Measurements from ENCODE around the gene SLC6A1. TPM values are rescaled to one million over a fixed set of nuclear protein-coding genes. Genes with fewer than 3 reads are reported as not detected.

The SLC6A1 gene
- not detected for total RNA-seq

GRCh38 chr3:10992017-10992942, at the start of gene SLC6A1:
Gene SLC6A1 (plus strand): TSS chr3:10992748. CDS start chr3:11017212, 24,464 bp downstream.
- no peak for DNase-seq
- Mint-ChIP-seq H3K9me3 (no peaks in the 10 kb centered on the region), H3K4me3 (peak within 1 kb of the TSS; percentile 64), H3K27ac (no peak within 1 kb of the TSS), H3K4me1 (peaks cover 2% of the 10 kb centered on the region), H3K36me3 (peaks cover 2% of the 10 kb centered on the region), H3K27me3 (peaks cover 72% of the 10 kb centered on the region)

- Mint-ChIP-seq H3K4me1 (no peaks in the 10 kb centered on the region), H3K9me3 (peaks cover 5% of the 10 kb centered on the region), H3K27me3 (peaks cover 22% of the 10 kb centered on the region), H3K36me3 (no peaks in the 10 kb centered on the region), H3K27ac (no peak overlapping the region), H3K4me3 (no peak overlapping the region)
- DNase-seq: no peak
Observed at GRCh38 chr3:10944866-10945265, 47.7 kb upstream of the SLC6A1 start.

GRCh38 chr3:10945683-10946287, 46.8 kb upstream of the SLC6A1 start:
- Mint-ChIP-seq H3K4me1 (no peaks in the 10 kb centered on the region), H3K36me3 (no peaks in the 10 kb centered on the region), H3K27ac (no peak overlapping the region), H3K27me3 (peaks cover 20% of the 10 kb centered on the region), H3K4me3 (no peak overlapping the region), H3K9me3 (peaks cover 5% of the 10 kb centered on the region)
- DNase-seq: peak; percentile 55

- Mint-ChIP-seq H3K4me1 (no peaks in the 10 kb centered on the region), H3K27me3 (peaks cover 23% of the 10 kb centered on the region), H3K36me3 (no peaks in the 10 kb centered on the region), H3K4me3 (no peak overlapping the region), H3K9me3 (peaks cover 5% of the 10 kb centered on the region), H3K27ac (no peak overlapping the region)
- no peak for DNase-seq
Observed at GRCh38 chr3:10946526-10946925, 46.0 kb upstream of the SLC6A1 start.

- H3K27me3 Mint-ChIP-seq: peaks cover 24% of the 10 kb centered on the region
- H3K4me1 Mint-ChIP-seq: no peaks in the 10 kb centered on the region
- no peaks in the 10 kb centered on the region for H3K36me3 Mint-ChIP-seq
- H3K27ac Mint-ChIP-seq: no peak overlapping the region
- no peak for DNase-seq
- no peaks in the 10 kb centered on the region for H3K9me3 Mint-ChIP-seq
- no peak overlapping the region for H3K4me3 Mint-ChIP-seq
Observed at GRCh38 chr3:10948326-10948725, 44.2 kb upstream of the SLC6A1 start.

- DNase-seq: no peak
- peaks cover 23% of the 10 kb centered on the region for H3K27me3 Mint-ChIP-seq
- no peaks in the 10 kb centered on the region for H3K36me3 Mint-ChIP-seq
- no peak overlapping the region for H3K27ac Mint-ChIP-seq
- no peaks in the 10 kb centered on the region for H3K4me1 Mint-ChIP-seq
- H3K4me3 Mint-ChIP-seq: no peak overlapping the region
- H3K9me3 Mint-ChIP-seq: no peaks in the 10 kb centered on the region
Observed at GRCh38 chr3:10949197-10949596, 43.4 kb upstream of the SLC6A1 start.

- DNase-seq: no peak
- no peaks in the 10 kb centered on the region for H3K4me1 Mint-ChIP-seq
- H3K4me3 Mint-ChIP-seq: no peak overlapping the region
- no peak overlapping the region for H3K27ac Mint-ChIP-seq
- H3K9me3 Mint-ChIP-seq: no peaks in the 10 kb centered on the region
- H3K36me3 Mint-ChIP-seq: no peaks in the 10 kb centered on the region
- peaks cover 16% of the 10 kb centered on the region for H3K27me3 Mint-ChIP-seq
Observed at GRCh38 chr3:10950476-10951294, 41.9 kb upstream of the SLC6A1 start.

GRCh38 chr3:10951295-10951926, 41.1 kb upstream of the SLC6A1 start:
- no peak for DNase-seq
- no peak overlapping the region for H3K4me3 Mint-ChIP-seq

GRCh38 chr3:10952525-10952924, 40.0 kb upstream of the SLC6A1 start:
- no peaks in the 10 kb centered on the region for H3K4me1 Mint-ChIP-seq
- peaks cover 16% of the 10 kb centered on the region for H3K27me3 Mint-ChIP-seq
- H3K4me3 Mint-ChIP-seq: no peak overlapping the region
- H3K27ac Mint-ChIP-seq: no peak overlapping the region
- DNase-seq: no peak
- H3K9me3 Mint-ChIP-seq: no peaks in the 10 kb centered on the region
- H3K36me3 Mint-ChIP-seq: no peaks in the 10 kb centered on the region

More at GRCh38 chr3:10951295-10951926, 41.1 kb upstream of the SLC6A1 start:
- peaks cover 16% of the 10 kb centered on the region for H3K27me3 Mint-ChIP-seq
- no peaks in the 10 kb centered on the region for H3K9me3 Mint-ChIP-seq
- H3K4me1 Mint-ChIP-seq: no peaks in the 10 kb centered on the region
- H3K27ac Mint-ChIP-seq: no peak overlapping the region
- no peaks in the 10 kb centered on the region for H3K36me3 Mint-ChIP-seq

- Mint-ChIP-seq H3K27ac (no peak overlapping the region), H3K4me1 (no peaks in the 10 kb centered on the region), H3K9me3 (no peaks in the 10 kb centered on the region), H3K4me3 (no peak overlapping the region), H3K36me3 (no peaks in the 10 kb centered on the region), H3K27me3 (peaks cover 10% of the 10 kb centered on the region)
- DNase-seq: no peak
Observed at GRCh38 chr3:10954740-10955139, 37.8 kb upstream of the SLC6A1 start.

GRCh38 chr3:10955711-10956453, 36.7 kb upstream of the SLC6A1 start:
- Mint-ChIP-seq H3K27me3 (peaks cover 11% of the 10 kb centered on the region), H3K4me1 (no peaks in the 10 kb centered on the region), H3K4me3 (no peak overlapping the region), H3K9me3 (no peaks in the 10 kb centered on the region), H3K36me3 (no peaks in the 10 kb centered on the region), H3K27ac (no peak overlapping the region)
- no peak for DNase-seq

GRCh38 chr3:10956531-10956930, 36.0 kb upstream of the SLC6A1 start:
- no peaks in the 10 kb centered on the region for H3K36me3 Mint-ChIP-seq
- DNase-seq: no peak
- H3K9me3 Mint-ChIP-seq: no peaks in the 10 kb centered on the region
- H3K4me3 Mint-ChIP-seq: no peak overlapping the region
- H3K4me1 Mint-ChIP-seq: no peaks in the 10 kb centered on the region
- H3K27me3 Mint-ChIP-seq: peaks cover 9% of the 10 kb centered on the region
- H3K27ac Mint-ChIP-seq: no peak overlapping the region

GRCh38 chr3:10956986-10957385, 35.6 kb upstream of the SLC6A1 start:
- H3K36me3 Mint-ChIP-seq: no peaks in the 10 kb centered on the region

More at GRCh38 chr3:10956986-10957385, 35.6 kb upstream of the SLC6A1 start:
- H3K27me3 Mint-ChIP-seq: peaks cover 5% of the 10 kb centered on the region
- no peak for DNase-seq
- no peak overlapping the region for H3K4me3 Mint-ChIP-seq
- no peaks in the 10 kb centered on the region for H3K9me3 Mint-ChIP-seq
- no peak overlapping the region for H3K27ac Mint-ChIP-seq
- no peaks in the 10 kb centered on the region for H3K4me1 Mint-ChIP-seq

Data from activated naive CD8-positive, alpha-beta T cell treated with anti-CD3 and anti-CD28 coated beads for 36 hours (primary cell).